GM21360 (cell line): ENCODE data around the gene GPD1.

Experiments
- ATAC-seq: cut with Tn5 transposase; IDR thresholded peaks from one replicate; pipeline ENCODE4 v1.9.1; 2021; ENCODE audit warnings: mild to moderate bottlenecking, moderate library complexity; ENCODE audit not compliant: unreplicated experiment

Gene GPD1

GRCh38 chr12:50103767-50104321, at the start of gene GPD1:
Gene GPD1 (plus strand): TSS chr12:50104008. CDS start chr12:50104051, 43 bp downstream.
- ATAC-seq = no peak

GRCh38 chr12:50055831-50056638, 47.8 kb upstream of the GPD1 start:
- ATAC-seq = no peak

GRCh38 chr12:50056639-50056976, 47.2 kb upstream of the GPD1 start:
- ATAC-seq = no peak

GRCh38 chr12:50057000-50057841, 46.6 kb upstream of the GPD1 start, which contains the start of gene ASIC1:
Gene ASIC1 (plus strand): TSS chr12:50057596. CDS start chr12:50058767, 1,171 bp downstream.
- no peak for ATAC-seq

- ATAC-seq = no peak
Observed at GRCh38 chr12:50057896-50058670, 45.7 kb upstream of the GPD1 start.

- ATAC-seq = no peak
Observed at GRCh38 chr12:50058743-50059312, 45.0 kb upstream of the GPD1 start.

GRCh38 chr12:50059440-50060119, 44.2 kb upstream of the GPD1 start:
- no peak for ATAC-seq

- ATAC-seq = no peak
Observed at GRCh38 chr12:50060120-50060468, 43.7 kb upstream of the GPD1 start.

GRCh38 chr12:50061171-50061570, 42.6 kb upstream of the GPD1 start:
- ATAC-seq = no peak

GRCh38 chr12:50061946-50062686, 41.7 kb upstream of the GPD1 start:
- ATAC-seq = no peak

GRCh38 chr12:50062728-50063460, 40.9 kb upstream of the GPD1 start:
- no peak for ATAC-seq

GRCh38 chr12:50065726-50066310, 38.0 kb upstream of the GPD1 start:
- no peak for ATAC-seq

GRCh38 chr12:50066402-50066801, 37.4 kb upstream of the GPD1 start:
- no peak for ATAC-seq

- no peak for ATAC-seq
Observed at GRCh38 chr12:50069069-50069468, 34.7 kb upstream of the GPD1 start.

GRCh38 chr12:50069539-50069938, 34.3 kb upstream of the GPD1 start:
- ATAC-seq = no peak

GRCh38 chr12:50070314-50071060, 33.3 kb upstream of the GPD1 start:
- no peak for ATAC-seq

GRCh38 chr12:50072198-50072907, 31.5 kb upstream of the GPD1 start:
- ATAC-seq = no peak
